D341Med (cell line): ENCODE measurements around the gene TREML2.

Experiments used
- DNase-seq: peaks from one replicate; pipeline ENCODE4 v3.0.0; 2012; ENCODE audit warnings: low spot score

The TREML2 gene

GRCh38 chr6:41147917-41148316 is 53.0 kb downstream of the TREML2 start:
- no peak for DNase-seq
